CD4-positive, CD25-positive, alpha-beta regulatory T cell (primary cell): ENCODE measurements around the gene CCDC88C. TPM values are rescaled to one million over a fixed set of nuclear protein-coding genes. Genes with fewer than 3 reads are reported as not detected.

Source experiments
- ATAC-seq, 2 donors: fragments of 150-1000 bp; cut with Tn5 transposase; one replicate each; pipeline ENCODE4 v1.10.0; 2021; ENCODE audit warnings: low read depth in 2 of 2, moderate number of reproducible peaks in 2 of 2, moderate library complexity in 1 of 2
- DNase-seq, 3 donors: peaks; one replicate each; pipeline versions ENCODE4 v3.0.0 to v3.0.0-alpha.2; 2012 to 2022; ENCODE audit warnings: mixed read lengths in 1 of 3
- H3K27ac ChIP-seq: one replicate; pipeline ENCODE4 v1.7.0; 2013; ENCODE audit warnings: mild to moderate bottlenecking, low read length; ENCODE audit not compliant: insufficient read depth, poor library complexity, severe bottlenecking
- H3K27me3 ChIP-seq: one replicate; pipeline ENCODE4 v1.7.0; 2013; ENCODE audit warnings: low read length; ENCODE audit not compliant: control insufficient read depth, insufficient read depth
- H3K36me3 ChIP-seq: one replicate; pipeline ENCODE4 v1.7.0; 2013; ENCODE audit warnings: mild to moderate bottlenecking, low read length, moderate library complexity; ENCODE audit not compliant: control insufficient read depth, insufficient read depth
- H3K4me1 ChIP-seq: 2 replicates; pipeline ENCODE4 v1.7.0; 2013; ENCODE audit warnings: mild to moderate bottlenecking, low read length; ENCODE audit not compliant: insufficient read depth, control insufficient read depth, poor library complexity, severe bottlenecking
- H3K4me3 ChIP-seq: one replicate; pipeline ENCODE4 v1.7.0; 2013; ENCODE audit warnings: low read depth, mild to moderate bottlenecking, low read length, moderate library complexity
- H3K9me3 ChIP-seq, 2 experiments: 1 replicate in 1 of 2; 2 replicates in 1 of 2; pipeline ENCODE4 v1.7.0; 2013; ENCODE audit warnings: low read length in 2 of 2, mild to moderate bottlenecking in 1 of 2, moderate library complexity in 1 of 2; ENCODE audit not compliant: control insufficient read depth in 2 of 2
- H3K27ac Mint-ChIP-seq, 3 donors: one replicate each; pipeline ENCODE4 v1.8.0; 2020 to 2022; ENCODE audit warnings: mild to moderate bottlenecking in 3 of 3, mixed read lengths in 3 of 3, moderate library complexity in 2 of 3
- H3K27me3 Mint-ChIP-seq: one replicate; pipeline ENCODE4 v1.8.0; 2022; ENCODE audit warnings: mild to moderate bottlenecking, mixed read lengths
- H3K36me3 Mint-ChIP-seq: one replicate; pipeline ENCODE4 v1.8.0; 2020; ENCODE audit warnings: mixed read lengths
- H3K4me1 Mint-ChIP-seq, 4 donors: one replicate each; pipeline ENCODE4 v1.8.0; 2020 to 2022; ENCODE audit warnings: mixed read lengths in 4 of 4, mild to moderate bottlenecking in 1 of 4
- H3K4me3 Mint-ChIP-seq, 4 donors: one replicate each; pipeline ENCODE4 v1.8.0; 2020 to 2022; ENCODE audit warnings: mild to moderate bottlenecking in 4 of 4, mixed read lengths in 4 of 4, moderate library complexity in 3 of 4
- H3K9me3 Mint-ChIP-seq, 7 donors: one replicate each; pipeline ENCODE4 v1.8.0; 2020 to 2022; ENCODE audit warnings: mixed read lengths in 7 of 7, mild to moderate bottlenecking in 3 of 7, moderate library complexity in 2 of 7
- polyA plus RNA-seq, 4 donors: library from polyadenylated mRNA; unstranded; fragments of 300-500 nt; fragmentation: Illumina TruSeq; gene quantifications; one replicate each; pipeline ENCODE4 v1.2.3, GENCODE V29; 2021
- total RNA-seq: library from RNA; stranded (reverse); gene quantifications from one replicate; pipeline ENCODE4 v1.2.3, GENCODE V29; 2022

Gene CCDC88C, protein sequence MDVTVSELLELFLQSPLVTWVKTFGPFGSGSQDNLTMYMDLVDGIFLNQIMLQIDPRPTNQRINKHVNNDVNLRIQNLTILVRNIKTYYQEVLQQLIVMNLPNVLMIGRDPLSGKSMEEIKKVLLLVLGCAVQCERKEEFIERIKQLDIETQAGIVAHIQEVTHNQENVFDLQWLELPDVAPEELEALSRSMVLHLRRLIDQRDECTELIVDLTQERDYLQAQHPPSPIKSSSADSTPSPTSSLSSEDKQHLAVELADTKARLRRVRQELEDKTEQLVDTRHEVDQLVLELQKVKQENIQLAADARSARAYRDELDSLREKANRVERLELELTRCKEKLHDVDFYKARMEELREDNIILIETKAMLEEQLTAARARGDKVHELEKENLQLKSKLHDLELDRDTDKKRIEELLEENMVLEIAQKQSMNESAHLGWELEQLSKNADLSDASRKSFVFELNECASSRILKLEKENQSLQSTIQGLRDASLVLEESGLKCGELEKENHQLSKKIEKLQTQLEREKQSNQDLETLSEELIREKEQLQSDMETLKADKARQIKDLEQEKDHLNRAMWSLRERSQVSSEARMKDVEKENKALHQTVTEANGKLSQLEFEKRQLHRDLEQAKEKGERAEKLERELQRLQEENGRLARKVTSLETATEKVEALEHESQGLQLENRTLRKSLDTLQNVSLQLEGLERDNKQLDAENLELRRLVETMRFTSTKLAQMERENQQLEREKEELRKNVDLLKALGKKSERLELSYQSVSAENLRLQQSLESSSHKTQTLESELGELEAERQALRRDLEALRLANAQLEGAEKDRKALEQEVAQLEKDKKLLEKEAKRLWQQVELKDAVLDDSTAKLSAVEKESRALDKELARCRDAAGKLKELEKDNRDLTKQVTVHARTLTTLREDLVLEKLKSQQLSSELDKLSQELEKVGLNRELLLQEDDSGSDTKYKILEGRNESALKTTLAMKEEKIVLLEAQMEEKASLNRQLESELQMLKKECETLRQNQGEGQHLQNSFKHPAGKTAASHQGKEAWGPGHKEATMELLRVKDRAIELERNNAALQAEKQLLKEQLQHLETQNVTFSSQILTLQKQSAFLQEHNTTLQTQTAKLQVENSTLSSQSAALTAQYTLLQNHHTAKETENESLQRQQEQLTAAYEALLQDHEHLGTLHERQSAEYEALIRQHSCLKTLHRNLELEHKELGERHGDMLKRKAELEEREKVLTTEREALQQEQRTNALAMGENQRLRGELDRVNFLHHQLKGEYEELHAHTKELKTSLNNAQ (N-terminal part only)
- total RNA-seq: 466 TPM
- 10 to 100 TPM; 25.9 to 35.6 (median 31.0) TPM for polyA plus RNA-seq

DNA sequence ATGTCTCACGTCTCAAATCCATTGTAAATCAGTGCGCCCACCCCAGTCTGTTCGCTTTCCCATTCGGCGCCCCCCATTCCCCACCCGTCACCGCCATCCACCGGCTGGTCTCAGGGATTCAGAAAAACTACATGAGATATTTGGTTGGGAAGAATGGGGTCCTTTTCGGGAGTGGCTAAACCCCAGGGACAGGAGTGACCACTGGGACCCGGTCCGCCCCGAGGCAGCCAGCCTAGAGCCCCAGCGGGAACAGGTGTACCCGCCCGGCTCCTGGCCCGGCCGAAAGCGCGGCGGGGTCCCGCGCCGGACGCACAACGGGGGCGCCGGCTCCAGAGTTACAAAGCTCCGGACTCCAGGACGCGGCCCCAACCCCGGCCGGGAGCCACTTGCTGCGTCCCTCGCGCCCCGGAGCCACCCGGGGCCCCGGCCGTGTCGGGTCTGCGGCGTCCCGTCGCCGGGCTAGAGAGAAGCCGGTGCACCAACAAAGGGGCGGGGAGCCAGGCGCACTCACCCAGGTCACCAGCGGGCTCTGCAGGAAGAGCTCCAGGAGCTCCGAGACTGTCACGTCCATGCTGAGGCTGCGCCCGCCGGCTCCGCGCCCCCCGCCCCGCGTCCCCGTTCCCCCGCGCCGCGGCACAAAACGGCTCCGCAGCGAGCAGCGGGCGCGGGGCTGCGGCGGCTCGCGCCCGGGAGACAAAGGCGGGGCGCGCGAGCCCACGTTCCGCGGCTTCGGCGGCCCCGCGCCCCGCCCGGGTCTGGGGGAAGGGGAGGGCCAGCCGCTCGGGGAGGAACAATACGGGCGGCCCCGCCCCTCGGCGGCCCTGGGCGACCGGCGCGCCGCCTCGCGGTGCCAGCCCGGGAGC is at the start of gene CCDC88C:
TSS of gene CCDC88C (minus strand) at position 701 of the 863 bp plus-strand sequence. CDS start at position 571, 130 bp downstream.
- Mint-ChIP-seq H3K4me1 (peaks cover 12 to 48% (median 33%) of the 10 kb centered on the region in 4 donors), H3K36me3 (peaks cover 33% of the 10 kb centered on the region), H3K4me3 (peak within 1 kb of the TSS; percentile 98 to 100 (median 100)), H3K9me3 (peaks cover 0 to 3% (median 0%) of the 10 kb centered on the region in 7 donors), H3K27me3 (peaks cover 5% of the 10 kb centered on the region), H3K27ac (peak within 1 kb of the TSS; percentile 96 to 99 (median 99))
- H3K27me3 ChIP-seq: no peaks in the 10 kb centered on the region
- H3K9me3 ChIP-seq: no peaks in the 10 kb centered on the region
- H3K36me3 ChIP-seq: peaks cover 10% of the 10 kb centered on the region
- DNase-seq (peak; percentile 72 to 83 (median 82)), ATAC-seq (peak; percentile 51 to 54)
- H3K4me1 ChIP-seq: peaks cover 56% of the 10 kb centered on the region
- peak within 1 kb of the TSS; percentile 98 for H3K4me3 ChIP-seq
- peak within 1 kb of the TSS; percentile 96 for H3K27ac ChIP-seq

DNA sequence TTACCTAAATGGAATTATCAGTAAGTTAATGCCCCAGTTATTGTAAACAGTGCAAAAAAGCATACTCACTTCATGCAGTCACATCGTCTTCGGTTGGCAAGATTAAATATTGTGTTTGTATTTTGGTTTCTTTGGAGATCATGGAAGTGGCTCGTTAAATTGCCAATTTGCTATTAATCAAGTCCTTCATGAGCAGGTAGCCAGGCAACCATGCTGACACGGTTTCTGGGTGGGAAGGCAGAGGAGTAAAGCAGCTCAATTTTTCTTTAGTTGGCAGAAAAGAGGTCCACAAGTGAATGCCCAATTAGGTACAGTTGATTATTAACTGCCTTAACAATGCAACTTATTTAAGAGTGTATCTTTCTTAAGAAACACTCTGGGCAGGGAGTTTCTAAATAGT is 48.6 kb upstream of the CCDC88C start:
- no peak for ATAC-seq
- no peaks in the 10 kb centered on the region for H3K27me3 Mint-ChIP-seq
- no peaks in the 10 kb centered on the region for H3K9me3 ChIP-seq
- peaks cover 53% of the 10 kb centered on the region for H3K36me3 Mint-ChIP-seq
- H3K27ac Mint-ChIP-seq: peak overlapping the region in 2 of 3 donors; percentile 14 to 55
- H3K36me3 ChIP-seq: peaks cover 94% of the 10 kb centered on the region
- H3K27ac ChIP-seq: no peak overlapping the region
- no peak overlapping the region for H3K4me3 Mint-ChIP-seq
- H3K9me3 Mint-ChIP-seq: no peaks in the 10 kb centered on the region
- no peak for DNase-seq
- H3K4me1 Mint-ChIP-seq: peaks cover 20 to 25% (median 23%) of the 10 kb centered on the region in 4 donors
- no peak overlapping the region for H3K4me3 ChIP-seq
- no peaks in the 10 kb centered on the region for H3K4me1 ChIP-seq
- H3K27me3 ChIP-seq: no peaks in the 10 kb centered on the region

DNA sequence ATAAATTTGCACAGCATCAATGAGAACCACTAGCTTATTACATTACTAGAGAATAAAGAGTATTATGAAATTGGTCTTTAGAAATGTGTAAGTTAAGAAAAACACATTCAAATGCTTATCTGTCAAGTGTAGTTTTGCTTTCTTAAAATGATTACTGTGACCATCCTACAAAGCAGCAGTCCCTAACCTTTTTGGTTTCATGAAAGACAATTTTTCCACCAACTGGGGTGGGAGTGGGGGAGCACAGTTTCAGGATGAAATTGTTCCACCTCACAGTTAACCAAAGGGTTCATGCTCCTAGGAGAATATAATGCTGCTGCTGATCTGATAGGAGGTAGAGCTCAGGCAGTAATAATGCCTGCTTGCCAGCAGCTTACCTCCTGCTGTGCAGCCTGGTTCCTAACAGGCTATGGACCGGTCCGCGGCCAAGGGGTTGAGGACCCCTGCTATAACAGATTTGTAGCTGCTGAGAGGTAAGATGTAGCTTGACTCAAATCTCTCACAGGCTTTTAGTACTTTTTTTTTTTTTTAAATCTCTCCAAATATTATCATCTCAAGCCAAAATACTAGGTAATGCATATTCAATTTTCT is 47.1 kb upstream of the CCDC88C start:
- peak overlapping the region in 1 of 3 donors; percentile 15 for H3K27ac Mint-ChIP-seq
- ATAC-seq: no peak

DNA sequence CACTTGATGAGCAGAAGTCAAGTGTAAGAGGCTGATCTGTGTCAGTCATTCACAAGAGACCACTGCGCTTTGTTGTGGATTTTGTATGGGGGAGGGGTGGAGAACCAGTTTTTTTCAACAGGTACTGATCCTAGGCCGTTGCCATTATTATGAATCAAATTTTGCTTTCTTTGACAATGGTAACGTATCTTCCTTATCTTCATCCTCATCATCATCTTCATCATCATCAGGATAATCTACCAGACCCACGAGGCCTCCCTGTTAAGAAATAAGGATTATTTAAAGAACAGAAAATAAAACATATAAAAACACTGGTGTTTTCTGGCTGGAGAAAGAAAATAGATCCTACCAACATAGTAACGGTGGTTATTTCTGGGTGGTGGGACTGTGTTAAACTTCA is 41.0 kb upstream of the CCDC88C start:
- no peak overlapping the region for H3K4me3 Mint-ChIP-seq
- H3K36me3 ChIP-seq: peaks cover 75% of the 10 kb centered on the region
- no peaks in the 10 kb centered on the region for H3K27me3 Mint-ChIP-seq
- ATAC-seq: no peak
- no peak overlapping the region for H3K4me3 ChIP-seq
- no peaks in the 10 kb centered on the region for H3K4me1 ChIP-seq
- H3K27ac Mint-ChIP-seq: no peak overlapping the region
- peaks cover 5 to 26% (median 20%) of the 10 kb centered on the region in 4 donors for H3K4me1 Mint-ChIP-seq
- no peaks in the 10 kb centered on the region for H3K9me3 Mint-ChIP-seq
- DNase-seq: no peak
- no peak overlapping the region for H3K27ac ChIP-seq
- peaks cover 48% of the 10 kb centered on the region for H3K36me3 Mint-ChIP-seq
- H3K27me3 ChIP-seq: no peaks in the 10 kb centered on the region
- H3K9me3 ChIP-seq: no peaks in the 10 kb centered on the region

More for the DNA sequence above, 47.1 kb upstream of the CCDC88C start:
- Histone ChIP-seq H3K27me3 (no peaks in the 10 kb centered on the region), H3K9me3 (no peaks in the 10 kb centered on the region), H3K36me3 (peaks cover 95% of the 10 kb centered on the region), H3K4me3 (no peak overlapping the region), H3K27ac (no peak overlapping the region), H3K4me1 (no peaks in the 10 kb centered on the region)
- peaks cover 48% of the 10 kb centered on the region for H3K36me3 Mint-ChIP-seq
- H3K4me1 Mint-ChIP-seq: peaks cover 12 to 17% (median 14%) of the 10 kb centered on the region in 4 donors
- no peaks in the 10 kb centered on the region for H3K9me3 Mint-ChIP-seq
- H3K4me3 Mint-ChIP-seq: peak overlapping the region in 1 of 4 donors; percentile 7
- H3K27me3 Mint-ChIP-seq: no peaks in the 10 kb centered on the region
- DNase-seq: no peak

DNA sequence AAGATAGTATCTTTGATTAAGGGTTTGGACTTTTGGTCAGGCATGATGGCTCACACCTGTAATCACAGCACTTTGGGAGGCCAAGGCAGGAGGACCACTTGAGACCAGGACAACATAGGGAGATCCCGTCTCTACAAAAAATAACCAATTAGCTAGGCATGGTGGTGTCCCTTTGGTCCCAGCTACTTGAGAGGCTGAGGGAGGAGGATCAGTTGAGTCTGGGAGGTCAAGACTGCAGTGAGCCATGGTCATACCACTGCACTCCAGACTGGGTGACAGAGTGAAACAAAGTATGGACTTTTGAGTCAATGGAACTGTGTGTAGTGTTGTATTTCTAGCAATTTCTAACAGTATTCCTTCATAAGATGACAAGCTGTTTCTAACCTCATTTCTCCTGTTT is 38.7 kb upstream of the CCDC88C start:
- H3K27me3 Mint-ChIP-seq: peaks cover under 1% of the 10 kb centered on the region
- no peaks in the 10 kb centered on the region for H3K27me3 ChIP-seq
- H3K27ac ChIP-seq: no peak overlapping the region
- H3K9me3 Mint-ChIP-seq: peaks cover 0 to 3% (median 0%) of the 10 kb centered on the region in 7 donors
- H3K27ac Mint-ChIP-seq: peak overlapping the region in 2 of 3 donors; percentile 40 to 62
- no peak for DNase-seq
- H3K4me3 ChIP-seq: no peak overlapping the region
- peaks cover 38% of the 10 kb centered on the region for H3K36me3 Mint-ChIP-seq
- ATAC-seq: no peak
- H3K4me3 Mint-ChIP-seq: no peak overlapping the region
- H3K9me3 ChIP-seq: no peaks in the 10 kb centered on the region
- peaks cover 8 to 27% (median 14%) of the 10 kb centered on the region in 4 donors for H3K4me1 Mint-ChIP-seq
- peaks cover 52% of the 10 kb centered on the region for H3K36me3 ChIP-seq
- no peaks in the 10 kb centered on the region for H3K4me1 ChIP-seq

DNA sequence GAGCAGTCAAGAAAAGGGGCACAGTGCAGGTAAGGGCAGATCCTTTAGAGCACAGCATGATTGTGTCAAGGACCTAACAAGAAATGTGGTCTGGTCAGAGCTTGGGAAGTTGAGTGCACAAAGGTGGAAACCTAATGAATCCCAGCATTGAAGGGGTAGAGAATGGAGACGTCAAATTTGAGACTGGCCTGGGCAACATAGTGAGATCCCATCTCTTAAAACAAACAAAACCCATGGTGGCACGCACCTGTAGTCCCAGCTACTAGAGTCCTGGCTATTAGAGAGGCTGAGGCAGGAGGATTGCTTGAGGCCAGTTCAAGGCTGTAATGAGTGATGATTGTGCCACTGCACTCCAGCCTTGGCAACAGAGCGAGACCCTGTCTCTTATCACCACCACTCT is 37.0 kb upstream of the CCDC88C start:
- no peaks in the 10 kb centered on the region for H3K9me3 ChIP-seq
- H3K36me3 Mint-ChIP-seq: peaks cover 30% of the 10 kb centered on the region
- H3K27me3 ChIP-seq: no peaks in the 10 kb centered on the region
- H3K4me1 ChIP-seq: no peaks in the 10 kb centered on the region
- peaks cover 0 to 3% (median 0%) of the 10 kb centered on the region in 7 donors for H3K9me3 Mint-ChIP-seq
- H3K27ac Mint-ChIP-seq: peak overlapping the region in 2 of 3 donors; percentile 16 to 89
- H3K27me3 Mint-ChIP-seq: peaks cover 5% of the 10 kb centered on the region
- H3K27ac ChIP-seq: no peak overlapping the region
- H3K4me1 Mint-ChIP-seq: peaks cover 10 to 27% (median 16%) of the 10 kb centered on the region in 4 donors
- no peak overlapping the region for H3K4me3 Mint-ChIP-seq
- no peak overlapping the region for H3K4me3 ChIP-seq
- no peak for DNase-seq
- peaks cover 35% of the 10 kb centered on the region for H3K36me3 ChIP-seq
- ATAC-seq: peak in 1 of 2 donors; percentile 11
